Thyroid gland (tissue), 4 donors: Measurements from ENCODE around the gene GPR158.

Experiments
- CTCF ChIP-seq, 6 experiments: fragments of 200-600 bp in 3 of 6; fragments of 450-650 bp in 3 of 6; sonication (generic) in 3 of 6; IDR thresholded peaks; one replicate each; pipeline ENCODE4 v1.5.1; 2016 to 2019; ENCODE audit warnings: antibody characterized with exemption in 6 of 6, mild to moderate bottlenecking in 2 of 6, inconsistent platforms in 1 of 6, moderate library complexity in 1 of 6
- POLR2A ChIP-seq, 2 donors: fragments of 450-650 bp; IDR thresholded peaks; one replicate each; pipeline ENCODE4 v1.6.1; 2017; ENCODE audit warnings: antibody characterized with exemption in 2 of 2, mild to moderate bottlenecking in 2 of 2, moderate library complexity in 1 of 2

DNA sequence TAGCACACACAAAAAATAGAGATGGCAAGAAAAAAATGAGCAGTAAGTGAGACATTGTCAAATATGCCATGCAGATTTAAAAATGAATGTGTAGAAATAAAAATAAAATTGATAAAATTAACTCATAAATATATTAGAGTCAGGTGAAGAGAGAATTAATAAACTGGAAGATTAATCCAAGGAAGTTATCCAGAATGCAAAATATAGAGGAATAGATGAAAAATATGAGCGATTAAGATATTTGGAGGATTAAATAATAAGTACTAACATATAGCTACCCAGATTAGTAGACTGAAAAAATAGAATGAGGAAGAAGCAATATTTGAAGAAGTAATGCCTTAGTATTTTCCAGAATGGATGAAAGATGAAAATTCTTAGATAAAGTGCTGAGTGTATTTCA, 103.4 kb downstream of the GPR158 start:
- TF ChIP-seq CTCF (IDR thresholded peaks at IDR 0.05) (no peak), POLR2A (IDR thresholded peaks at IDR 0.05) (no peak)
